Keratinocyte (primary cell): ENCODE data around the gene HAND1.

Source experiments
- EZH2 ChIP-seq: IDR thresholded peaks from one replicate; pipeline ENCODE4 v1.6.1; 2012; ENCODE audit warnings: inconsistent platforms, mild to moderate bottlenecking, low read length, moderate library complexity
- TF ChIP-seq, protein P1 (sequence below), 3 experiments: IDR thresholded peaks in 1 of 3; conservative IDR thresholded peaks in 1 of 3; optimal IDR thresholded peaks in 1 of 3; 2 replicates in 2 of 3; 3 replicates in 1 of 3; pipeline versions ENCODE3 to v1.5.1; 2011; ENCODE audit warnings: low read length in 3 of 3, mild to moderate bottlenecking in 3 of 3, moderate library complexity in 2 of 3, control low read depth in 1 of 3, inconsistent platforms in 1 of 3; ENCODE audit not compliant: insufficient read depth in 2 of 3; ENCODE audit errors: extremely low read depth in 1 of 3

DNA sequence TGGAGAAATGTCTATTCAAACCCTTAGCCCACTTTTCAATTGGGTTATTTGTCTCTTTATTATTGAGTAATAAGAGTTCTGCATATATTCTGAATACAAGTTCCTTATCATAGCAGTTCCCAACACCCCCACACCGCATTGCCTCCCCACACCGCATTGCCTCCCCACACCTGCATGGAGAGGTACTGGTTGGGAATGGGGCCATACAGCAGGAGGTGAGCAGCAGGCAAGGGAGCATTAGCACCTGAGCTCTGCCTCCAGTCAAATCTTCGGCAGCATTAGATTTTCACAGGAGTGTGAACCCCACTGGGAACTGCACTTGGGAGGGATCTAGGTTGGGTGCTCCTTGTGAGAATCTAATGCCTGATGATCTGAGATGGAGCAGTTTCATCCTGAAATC is 42.8 kb downstream of the HAND1 start:
- TF ChIP-seq, protein P1, sequence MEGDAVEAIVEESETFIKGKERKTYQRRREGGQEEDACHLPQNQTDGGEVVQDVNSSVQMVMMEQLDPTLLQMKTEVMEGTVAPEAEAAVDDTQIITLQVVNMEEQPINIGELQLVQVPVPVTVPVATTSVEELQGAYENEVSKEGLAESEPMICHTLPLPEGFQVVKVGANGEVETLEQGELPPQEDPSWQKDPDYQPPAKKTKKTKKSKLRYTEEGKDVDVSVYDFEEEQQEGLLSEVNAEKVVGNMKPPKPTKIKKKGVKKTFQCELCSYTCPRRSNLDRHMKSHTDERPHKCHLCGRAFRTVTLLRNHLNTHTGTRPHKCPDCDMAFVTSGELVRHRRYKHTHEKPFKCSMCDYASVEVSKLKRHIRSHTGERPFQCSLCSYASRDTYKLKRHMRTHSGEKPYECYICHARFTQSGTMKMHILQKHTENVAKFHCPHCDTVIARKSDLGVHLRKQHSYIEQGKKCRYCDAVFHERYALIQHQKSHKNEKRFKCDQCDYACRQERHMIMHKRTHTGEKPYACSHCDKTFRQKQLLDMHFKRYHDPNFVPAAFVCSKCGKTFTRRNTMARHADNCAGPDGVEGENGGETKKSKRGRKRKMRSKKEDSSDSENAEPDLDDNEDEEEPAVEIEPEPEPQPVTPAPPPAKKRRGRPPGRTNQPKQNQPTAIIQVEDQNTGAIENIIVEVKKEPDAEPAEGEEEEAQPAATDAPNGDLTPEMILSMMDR (optimal IDR thresholded peaks at IDR 0.05 in 1 of 3, IDR thresholded peaks at IDR 0.05 in 1 of 3, conservative IDR thresholded peaks at IDR 0.05 in 1 of 3; ENCODE audit: extremely low read depth in 1 of 3, insufficient read depth in 2 of 3, low read length in 3 of 3): no peak
- no peak for TF ChIP-seq EZH2
